ENCODE data around the gene ACTR10. TPM values are rescaled to one million over a fixed set of nuclear protein-coding genes. Genes with fewer than 3 reads are reported as not detected.
A peak's percentile ranks its signal among the peaks of the same experiment; 100 is the strongest.

The ACTR10 gene
- total RNA-seq, 2 experiments from 2014 or later = 31.2 to 32.3 TPM

- DNase-seq (no peak), ATAC-seq (no peak)
- H3K27me3 Mint-ChIP-seq = no peaks in the 10 kb centered on the region
- H3K4me1 Mint-ChIP-seq = peaks cover 66% of the 10 kb centered on the region
- ChIA-PET POLR2A (no interaction called here), CTCF (no interaction called here)
- peak overlapping the region; percentile 95 for H3K27ac Mint-ChIP-seq
- no peak overlapping the region for H3K4me3 Mint-ChIP-seq
- no peaks in the 10 kb centered on the region for H3K9me3 Mint-ChIP-seq (ENCODE audit: low read depth)
- H3K36me3 Mint-ChIP-seq (ENCODE audit: low read depth) = peaks cover 68% of the 10 kb centered on the region
- intact Hi-C loops (cut with DNase I, micrococcal nuclease) = loop anchor here in 1 of 2 experiments (1.0 kb wide), 1 partner anchor 10 kb away; no protein-coding TSS in a partner anchor
Observed at GRCh38 chr14:58282925-58283593, 83.1 kb downstream of the ACTR10 start.

- ChIA-PET POLR2A (no interaction called here), CTCF (no interaction called here)
- H3K27me3 Mint-ChIP-seq = no peaks in the 10 kb centered on the region
- no peak overlapping the region for H3K4me3 Mint-ChIP-seq
- H3K36me3 Mint-ChIP-seq (ENCODE audit: low read depth) = peaks cover 70% of the 10 kb centered on the region
- DNase-seq = no peak
- H3K9me3 Mint-ChIP-seq (ENCODE audit: low read depth) = no peaks in the 10 kb centered on the region
- intact Hi-C loops (cut with DNase I, micrococcal nuclease) = loop anchor here in 1 of 2 experiments (1.0 kb wide), 1 partner anchor 10 kb away; no protein-coding TSS in a partner anchor
- peaks cover 71% of the 10 kb centered on the region for H3K4me1 Mint-ChIP-seq
- peak overlapping the region; percentile 95 for H3K27ac Mint-ChIP-seq
- ATAC-seq = no peak
Observed at GRCh38 chr14:58283730-58284129, 83.8 kb downstream of the ACTR10 start.

- POLR2A ChIA-PET = no interaction called here
- H3K27ac Mint-ChIP-seq = peak overlapping the region; percentile 64
- H3K9me3 Mint-ChIP-seq (ENCODE audit: low read depth) = no peaks in the 10 kb centered on the region
- ATAC-seq (no peak), DNase-seq (no peak)
- CTCF ChIA-PET = interaction anchor here (0.9 to 2.0 kb wide), 2 partner anchors 10 to 13 kb away, joined by 3 to 6 read pairs; partner anchors contain the start of gene ARID4A
- peaks cover 78% of the 10 kb centered on the region for H3K4me1 Mint-ChIP-seq
- H3K36me3 Mint-ChIP-seq (ENCODE audit: low read depth) = peaks cover 76% of the 10 kb centered on the region
- intact Hi-C loops (cut with DNase I, micrococcal nuclease) = loop anchor here in 1 of 2 experiments (1.0 kb wide), 1 partner anchor 11 kb away; no protein-coding TSS in a partner anchor
- H3K4me3 Mint-ChIP-seq = no peak overlapping the region
- no peaks in the 10 kb centered on the region for H3K27me3 Mint-ChIP-seq
Observed at GRCh38 chr14:58285132-58285531, 85.2 kb downstream of the ACTR10 start.

Other genes with a start within 250 kb of the ACTR10 start
- gene ARMH4, start 47.9 kb upstream of the ACTR10 start, total RNA-seq = not detected
- gene PSMA3, start 44.7 kb downstream of the ACTR10 start, total RNA-seq = 100 to 1,000 TPM; 342 to 425 TPM
- 10 to 100 TPM; 20.3 to 25.3 TPM for gene ARID4A, start 98.4 kb downstream of the ACTR10 start, total RNA-seq
- gene TOMM20L, start 195.8 kb downstream of the ACTR10 start, total RNA-seq = not detected
- 100 to 1,000 TPM in 1 of 2 experiments, 10 to 100 TPM in 1; 72.6 to 109 TPM for gene TIMM9, start 227.4 kb downstream of the ACTR10 start, total RNA-seq
- 10 to 100 TPM; 32.0 to 38.4 TPM for gene KIAA0586, start 227.6 kb downstream of the ACTR10 start, total RNA-seq